Body of pancreas (tissue), 4 donors: ENCODE measurements around the gene ANTXRL. TPM values are rescaled to one million over a fixed set of nuclear protein-coding genes. Genes with fewer than 3 reads are reported as not detected.
"Not testable (repeated sequence)": the region's sequence is repeated elsewhere in the genome, so short reads cannot be mapped to it uniquely, and the experiment has no call there.

Experiments used
- ATAC-seq: fragments of 150-250 bp; one replicate; pipeline ENCODE4 v1.9.1; 2016
- DNase-seq, 4 donors: peaks; one replicate each; pipeline ENCODE4 v3.0.0-alpha.2; 2019
- H3K27ac ChIP-seq, 4 donors: fragments of 200-600 bp; sonication (generic); 1 replicate in 3 of 4; 2 replicates in 1 of 4; pipeline versions ENCODE4 v1.5.1 to v1.6.1; 2016 to 2019; ENCODE audit warnings: mild to moderate bottlenecking in 1 of 4, mixed read lengths in 1 of 4, moderate library complexity in 1 of 4
- H3K27me3 ChIP-seq, 2 donors: fragments of 200-600 bp; sonication (generic); one replicate each; pipeline ENCODE4 v1.6.0; 2016; ENCODE audit warnings: mild to moderate bottlenecking in 1 of 2
- H3K36me3 ChIP-seq, 2 donors: fragments of 200-600 bp; sonication (generic); replicated peaks in 1 of 2; 2 replicates each; pipeline ENCODE4 v1.5.1; 2016; ENCODE audit warnings: low read depth in 2 of 2; ENCODE audit not compliant: insufficient read depth in 1 of 2
- H3K4me1 ChIP-seq: fragments of 200-600 bp; sonication (generic); one replicate; pipeline ENCODE4 v1.6.0; 2016
- H3K4me3 ChIP-seq, 2 donors: fragments of 200-600 bp; sonication (generic); 1 replicate in 1 of 2; 2 replicates in 1 of 2; pipeline ENCODE4 v1.5.1; 2016 to 2019
- H3K9me3 ChIP-seq, 3 donors: fragments of 200-600 bp; sonication (generic); 1 replicate in 2 of 3; 2 replicates in 1 of 3; pipeline ENCODE4 v1.5.1; 2016
- CTCF ChIP-seq, 7 experiments: fragments of 450-650 bp in 4 of 7; fragments of 200-600 bp in 3 of 7; sonication (generic) in 3 of 7; IDR thresholded peaks; one replicate each; pipeline ENCODE4 v1.5.1; 2016 to 2019; ENCODE audit warnings: antibody characterized with exemption in 7 of 7
- POLR2A ChIP-seq, 3 donors: fragments of 450-650 bp; IDR thresholded peaks; one replicate each; pipeline ENCODE4 v1.6.1; 2016; ENCODE audit warnings: antibody characterized with exemption in 3 of 3, mild to moderate bottlenecking in 2 of 3
- WGBS, 2 donors: methylation state at CpG; one replicate each; pipeline ENCODE4 v1.1.5; 2017; 5-methylcytosine and 5-hydroxymethylcytosine counted together
- intact Hi-C: fragments of 100-400 bp; cut with DNase I; formaldehyde crosslinking; loops from one replicate; pipeline ENCODE4 v1.15.1; 2023
- total RNA-seq, 2 donors: library from RNA; depleted of rRNA; stranded (reverse); fragments of >200 nt; gene quantifications; one replicate each; pipeline ENCODE4 v1.1.0, GENCODE V29; 2016

The ANTXRL gene
- total RNA-seq, 2 donors from 2014 or later: not detected

- intact Hi-C loops: no loop called here
- WGBS, 2 donors: 78 to 81% methylated on average over 6 to 8 of the region's 8 CpGs
- Histone ChIP-seq H3K4me1 (peaks cover 9% of the 10 kb centered on the region), H3K27ac (no peak overlapping the region), H3K4me3 (no peak overlapping the region), H3K27me3 (no peaks in the 10 kb centered on the region), H3K36me3 (no peaks in the 10 kb centered on the region), H3K9me3 (no peaks in the 10 kb centered on the region)
- TF ChIP-seq CTCF (IDR thresholded peaks at IDR 0.05) (no peak), POLR2A (IDR thresholded peaks at IDR 0.05) (no peak)
- DNase-seq: peak in 1 of 4 donors; percentile 7
- ATAC-seq: no peak
Observed at GRCh38 chr10:46314071-46314470, 27.3 kb downstream of the ANTXRL start.

DNA sequence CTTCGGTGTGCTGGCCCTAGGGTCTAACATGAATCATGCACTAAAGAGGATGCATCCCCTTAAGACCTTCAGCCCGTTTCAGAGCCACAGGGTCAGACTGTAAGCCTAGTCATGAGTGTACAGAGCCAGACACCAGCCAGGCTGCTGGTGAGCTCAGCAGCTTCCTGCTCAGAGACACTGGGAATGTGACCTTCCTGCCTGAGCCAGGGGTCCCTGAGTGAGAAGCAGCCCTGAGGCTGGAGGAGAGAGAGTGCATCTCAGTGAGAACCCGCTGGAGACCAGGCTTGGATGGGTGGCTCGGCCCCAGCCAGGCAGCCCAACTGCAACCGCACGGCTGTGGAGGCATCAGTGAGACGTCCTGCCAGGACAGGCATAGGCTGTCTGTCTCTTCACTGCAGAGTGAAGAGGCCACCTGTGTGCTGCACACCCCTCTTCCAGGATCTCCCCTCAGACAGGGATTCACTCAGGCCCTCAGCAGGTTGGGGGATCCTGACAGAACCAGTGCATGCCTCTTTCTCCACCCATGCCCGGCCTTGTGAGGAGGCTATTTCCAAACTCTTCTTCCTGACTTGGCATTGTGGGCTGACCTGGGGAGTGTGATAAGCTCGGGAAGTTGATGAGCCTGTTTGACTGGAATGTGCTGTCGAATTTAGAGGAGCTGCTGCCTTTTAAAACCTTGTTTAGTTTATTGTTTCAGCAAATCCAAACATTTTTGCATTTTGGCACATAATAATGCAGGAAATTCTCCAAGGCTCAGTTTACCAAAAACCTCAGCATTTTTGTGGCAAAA, 28.5 kb downstream of the ANTXRL start:
- DNase-seq (peak in 3 of 4 donors; percentile 24 to 58 (median 54)), ATAC-seq (peak; percentile 74)
- H3K27me3 ChIP-seq, H3K36me3 ChIP-seq, H3K4me1 ChIP-seq, H3K27ac ChIP-seq, H3K4me3 ChIP-seq, intact Hi-C loops, H3K9me3 ChIP-seq: not testable (repeated sequence)
- 34 to 58% methylated on average over 4 to 7 of the region's 10 CpGs for WGBS, 2 donors

- no peak overlapping the region for H3K4me3 ChIP-seq
- DNase-seq (no peak), ATAC-seq (no peak)
- WGBS, 2 donors: 70 to 78% methylated on average over 5 of the region's 5 CpGs
- no peaks in the 10 kb centered on the region for H3K9me3 ChIP-seq
- intact Hi-C loops: no loop called here
- H3K27me3 ChIP-seq: no peaks in the 10 kb centered on the region
- H3K27ac ChIP-seq: no peak overlapping the region
- TF ChIP-seq CTCF (IDR thresholded peaks at IDR 0.05): no peak
- peaks cover 9% of the 10 kb centered on the region for H3K4me1 ChIP-seq
- H3K36me3 ChIP-seq: no peaks in the 10 kb centered on the region
Observed at GRCh38 chr10:46317370-46317769, 30.6 kb downstream of the ANTXRL start.

- Histone ChIP-seq H3K9me3 (no peaks in the 10 kb centered on the region), H3K4me1 (peaks cover 9% of the 10 kb centered on the region), H3K27ac (no peak overlapping the region), H3K27me3 (no peaks in the 10 kb centered on the region), H3K36me3 (no peaks in the 10 kb centered on the region), H3K4me3 (no peak overlapping the region)
- no peak for ATAC-seq
- DNase-seq: no peak
- TF ChIP-seq CTCF (IDR thresholded peaks at IDR 0.05) (no peak), POLR2A (IDR thresholded peaks at IDR 0.05) (no peak)
- intact Hi-C loops: no loop called here
- WGBS, 2 donors: 92 to 93% methylated on average over 2 of the region's 2 CpGs
Observed at GRCh38 chr10:46317889-46318288, 31.1 kb downstream of the ANTXRL start.

DNA sequence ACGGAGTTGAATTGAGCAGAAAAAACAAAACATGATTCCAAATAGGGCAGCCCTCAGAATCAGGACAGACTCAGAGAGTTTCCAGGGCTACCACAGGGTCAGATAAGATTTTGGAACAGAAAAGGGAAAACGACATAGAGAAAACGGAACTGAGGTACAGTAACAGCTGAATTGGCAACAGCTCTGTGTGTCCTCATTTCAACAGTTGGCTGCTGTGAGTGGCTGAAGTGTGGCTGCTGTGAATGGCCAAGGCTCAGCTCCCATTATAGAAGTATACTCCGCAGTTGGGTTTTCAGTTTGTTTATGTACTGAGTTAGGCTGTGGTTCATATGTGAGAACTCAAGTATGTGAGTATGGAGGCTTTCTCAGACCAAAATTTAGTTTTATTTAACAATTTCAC, 32.0 kb downstream of the ANTXRL start:
- no peak for TF ChIP-seq POLR2A (IDR thresholded peaks at IDR 0.05)
- TF ChIP-seq CTCF (IDR thresholded peaks at IDR 0.05): no peak
- WGBS, 2 donors: 58 to 60% methylated on average over 4 of the region's 4 CpGs

More for the DNA sequence above, 32.0 kb downstream of the ANTXRL start:
- no peak for ATAC-seq
- Histone ChIP-seq H3K27ac (no peak overlapping the region), H3K4me1 (peaks cover 9% of the 10 kb centered on the region), H3K36me3 (no peaks in the 10 kb centered on the region), H3K4me3 (no peak overlapping the region), H3K27me3 (no peaks in the 10 kb centered on the region), H3K9me3 (no peaks in the 10 kb centered on the region)
- DNase-seq: no peak
- intact Hi-C loops: no loop called here
